ENCODE measurements around the gene SENP7.
"Not testable (repeated sequence)": the region's sequence is repeated elsewhere in the genome, so short reads cannot be mapped to it uniquely, and the experiment has no call there.

The SENP7 gene

GRCh38 chr3:101375586-101375985 lies 137.4 kb downstream of the SENP7 start:
- Mint-ChIP-seq H3K27ac (no peak overlapping the region), H3K27me3 (no peaks in the 10 kb centered on the region), H3K9me3 (ENCODE audit: low read depth) (peaks cover 4% of the 10 kb centered on the region), H3K36me3 (peaks cover 10% of the 10 kb centered on the region), H3K4me1 (ENCODE audit: low read depth) (peaks cover 51% of the 10 kb centered on the region), H3K4me3 (no peak overlapping the region)

GRCh38 chr3:101362406-101362805 lies 150.6 kb downstream of the SENP7 start:
- peaks cover 17% of the 10 kb centered on the region for H3K36me3 Mint-ChIP-seq
- no peaks in the 10 kb centered on the region for H3K4me1 Mint-ChIP-seq (ENCODE audit: low read depth)
- no peaks in the 10 kb centered on the region for H3K9me3 Mint-ChIP-seq (ENCODE audit: low read depth)
- H3K4me3 Mint-ChIP-seq = no peak overlapping the region
- no peak overlapping the region for H3K27ac Mint-ChIP-seq
- no peaks in the 10 kb centered on the region for H3K27me3 Mint-ChIP-seq

GRCh38 chr3:101351829-101352228 lies 161.2 kb downstream of the SENP7 start:
- Mint-ChIP-seq H3K4me3 (no peak overlapping the region), H3K36me3 (no peaks in the 10 kb centered on the region), H3K27ac (no peak overlapping the region), H3K9me3 (ENCODE audit: low read depth) (no peaks in the 10 kb centered on the region), H3K27me3 (no peaks in the 10 kb centered on the region), H3K4me1 (ENCODE audit: low read depth) (peaks cover 1% of the 10 kb centered on the region)

- Mint-ChIP-seq H3K4me3 (no peak overlapping the region), H3K27ac (no peak overlapping the region), H3K36me3 (peaks cover 12% of the 10 kb centered on the region), H3K9me3 (ENCODE audit: low read depth) (no peaks in the 10 kb centered on the region), H3K4me1 (ENCODE audit: low read depth) (no peaks in the 10 kb centered on the region), H3K27me3 (no peaks in the 10 kb centered on the region)
Measured at GRCh38 chr3:101340591-101340990, 172.4 kb downstream of the SENP7 start.

- no peak overlapping the region for H3K27ac Mint-ChIP-seq
- no peaks in the 10 kb centered on the region for H3K4me1 Mint-ChIP-seq (ENCODE audit: low read depth)
- no peak overlapping the region for H3K4me3 Mint-ChIP-seq
- peaks cover 7% of the 10 kb centered on the region for H3K36me3 Mint-ChIP-seq
- no peaks in the 10 kb centered on the region for H3K9me3 Mint-ChIP-seq (ENCODE audit: low read depth)
- H3K27me3 Mint-ChIP-seq = no peaks in the 10 kb centered on the region
Measured at GRCh38 chr3:101333883-101334282, 179.1 kb downstream of the SENP7 start.

GRCh38 chr3:101329016-101329673 lies 183.9 kb downstream of the SENP7 start:
- Mint-ChIP-seq H3K4me3 (no peak overlapping the region), H3K36me3 (peaks cover 12% of the 10 kb centered on the region), H3K27me3 (no peaks in the 10 kb centered on the region), H3K4me1 (ENCODE audit: low read depth) (no peaks in the 10 kb centered on the region), H3K27ac (no peak overlapping the region), H3K9me3 (ENCODE audit: low read depth) (no peaks in the 10 kb centered on the region)

GRCh38 chr3:101325393-101326134 lies 187.4 kb downstream of the SENP7 start:
- H3K9me3 Mint-ChIP-seq (ENCODE audit: low read depth) = no peaks in the 10 kb centered on the region
- no peaks in the 10 kb centered on the region for H3K27me3 Mint-ChIP-seq
- H3K27ac Mint-ChIP-seq = no peak overlapping the region
- no peaks in the 10 kb centered on the region for H3K4me1 Mint-ChIP-seq (ENCODE audit: low read depth)
- no peak overlapping the region for H3K4me3 Mint-ChIP-seq
- peaks cover 12% of the 10 kb centered on the region for H3K36me3 Mint-ChIP-seq

- Mint-ChIP-seq H3K27me3 (no peaks in the 10 kb centered on the region), H3K4me3 (no peak within 1 kb of the TSS), H3K27ac (no peak within 1 kb of the TSS), H3K9me3 (ENCODE audit: low read depth) (no peaks in the 10 kb centered on the region), H3K36me3 (peaks cover 5% of the 10 kb centered on the region), H3K4me1 (ENCODE audit: low read depth) (no peaks in the 10 kb centered on the region)
Measured at GRCh38 chr3:101320475-101320874, 192.5 kb downstream of the SENP7 start, which contains the start of gene IMPG2. TSS of gene IMPG2 (minus strand) at chr3:101320575. CDS start at chr3:101320372, 203 bp downstream.

GRCh38 chr3:101319531-101319930 lies 193.5 kb downstream of the SENP7 start:
- Mint-ChIP-seq H3K27ac (no peak overlapping the region), H3K36me3 (peaks cover 6% of the 10 kb centered on the region), H3K4me3 (no peak overlapping the region)

GRCh38 chr3:101312545-101312944 lies 200.5 kb downstream of the SENP7 start:
- H3K9me3 Mint-ChIP-seq (ENCODE audit: low read depth) = peaks cover 11% of the 10 kb centered on the region
- H3K4me3 Mint-ChIP-seq = no peak overlapping the region
- H3K36me3 Mint-ChIP-seq = peaks cover 30% of the 10 kb centered on the region
- no peaks in the 10 kb centered on the region for H3K27me3 Mint-ChIP-seq
- H3K27ac Mint-ChIP-seq = no peak overlapping the region
- H3K4me1 Mint-ChIP-seq (ENCODE audit: low read depth) = no peaks in the 10 kb centered on the region

More at GRCh38 chr3:101319531-101319930, 193.5 kb downstream of the SENP7 start:
- Mint-ChIP-seq H3K4me1 (ENCODE audit: low read depth) (no peaks in the 10 kb centered on the region), H3K27me3 (no peaks in the 10 kb centered on the region), H3K9me3 (ENCODE audit: low read depth) (no peaks in the 10 kb centered on the region)

GRCh38 chr3:101311676-101312075 lies 201.3 kb downstream of the SENP7 start:
- H3K4me1 Mint-ChIP-seq (ENCODE audit: low read depth) = no peaks in the 10 kb centered on the region
- peaks cover 15% of the 10 kb centered on the region for H3K9me3 Mint-ChIP-seq (ENCODE audit: low read depth)
- H3K4me3 Mint-ChIP-seq = no peak overlapping the region
- no peaks in the 10 kb centered on the region for H3K27me3 Mint-ChIP-seq
- peaks cover 31% of the 10 kb centered on the region for H3K36me3 Mint-ChIP-seq
- H3K27ac Mint-ChIP-seq = no peak overlapping the region

GRCh38 chr3:101310978-101311375 lies 202.0 kb downstream of the SENP7 start:
- H3K9me3 Mint-ChIP-seq (ENCODE audit: low read depth) = peaks cover 17% of the 10 kb centered on the region
- H3K27me3 Mint-ChIP-seq = no peaks in the 10 kb centered on the region
- H3K36me3 Mint-ChIP-seq = peaks cover 38% of the 10 kb centered on the region
- no peaks in the 10 kb centered on the region for H3K4me1 Mint-ChIP-seq (ENCODE audit: low read depth)
- no peak overlapping the region for H3K4me3 Mint-ChIP-seq
- H3K27ac Mint-ChIP-seq = no peak overlapping the region

GRCh38 chr3:101308147-101308772 lies 204.8 kb downstream of the SENP7 start:
- H3K4me3 Mint-ChIP-seq; H3K27ac Mint-ChIP-seq; H3K27me3 Mint-ChIP-seq; H3K4me1 Mint-ChIP-seq (ENCODE audit: low read depth): not testable (repeated sequence)
- Mint-ChIP-seq H3K36me3 (peaks cover 37% of the 10 kb centered on the region), H3K9me3 (ENCODE audit: low read depth) (peaks cover 17% of the 10 kb centered on the region)

- Mint-ChIP-seq H3K27ac (no peak overlapping the region), H3K27me3 (no peaks in the 10 kb centered on the region), H3K4me1 (ENCODE audit: low read depth) (no peaks in the 10 kb centered on the region), H3K9me3 (ENCODE audit: low read depth) (peaks cover 14% of the 10 kb centered on the region), H3K36me3 (peaks cover 34% of the 10 kb centered on the region), H3K4me3 (no peak overlapping the region)
Measured at GRCh38 chr3:101303836-101304235, 209.2 kb downstream of the SENP7 start.

- Mint-ChIP-seq H3K4me1 (ENCODE audit: low read depth) (no peaks in the 10 kb centered on the region), H3K9me3 (ENCODE audit: low read depth) (peaks cover 12% of the 10 kb centered on the region), H3K36me3 (peaks cover 31% of the 10 kb centered on the region), H3K27me3 (no peaks in the 10 kb centered on the region), H3K27ac (no peak overlapping the region), H3K4me3 (no peak overlapping the region)
Measured at GRCh38 chr3:101303089-101303731, 209.8 kb downstream of the SENP7 start.

Measured in activated naive CD8-positive, alpha-beta T cell (primary cell).